Stimulated activated naive CD4-positive, alpha-beta T cell (primary cell): ENCODE results near the gene XRCC5.

ENCODE experiments used
- DNase-seq, 6 experiments: peaks; one replicate each; lab custom pipeline; 2025; lab: John Stamatoyannopoulos, UW

Gene XRCC5

GRCh38 chr2:216159144-216159543, 50.0 kb downstream of the XRCC5 start:
- no peak for DNase-seq

- no peak for DNase-seq
These were observed 50.5 kb downstream of the XRCC5 start for GRCh38 chr2:216159646-216160045.

GRCh38 chr2:216160786-216161185, 51.6 kb downstream of the XRCC5 start:
- DNase-seq, result no peak

GRCh38 chr2:216161967-216162366, 52.8 kb downstream of the XRCC5 start:
- no peak for DNase-seq

GRCh38 chr2:216163518-216163917, 54.4 kb downstream of the XRCC5 start:
- DNase-seq, result no peak

- no peak for DNase-seq
These were observed 54.9 kb downstream of the XRCC5 start for GRCh38 chr2:216164087-216164486.

GRCh38 chr2:216164576-216164975, 55.4 kb downstream of the XRCC5 start:
- DNase-seq, result no peak

GRCh38 chr2:216165711-216166110, 56.6 kb downstream of the XRCC5 start:
- DNase-seq, result no peak

- DNase-seq, result no peak
These were observed 59.9 kb downstream of the XRCC5 start for GRCh38 chr2:216169087-216169486.

GRCh38 chr2:216170076-216170763, 61.1 kb downstream of the XRCC5 start:
- DNase-seq, result no peak

- no peak for DNase-seq
These were observed 61.9 kb downstream of the XRCC5 start for GRCh38 chr2:216171011-216171410.

GRCh38 chr2:216172493-216172892, 63.3 kb downstream of the XRCC5 start:
- DNase-seq, result no peak

- DNase-seq, result no peak
These were observed 69.9 kb downstream of the XRCC5 start for GRCh38 chr2:216179015-216179414.

GRCh38 chr2:216181351-216181750, 72.2 kb downstream of the XRCC5 start:
- no peak for DNase-seq

GRCh38 chr2:216181953-216182461, 72.9 kb downstream of the XRCC5 start:
- DNase-seq, result no peak

- DNase-seq, result no peak
These were observed 74.3 kb downstream of the XRCC5 start for GRCh38 chr2:216183462-216183861.

GRCh38 chr2:216188559-216188850, 79.4 kb downstream of the XRCC5 start:
- DNase-seq, result no peak

- DNase-seq, result no peak
These were observed 79.8 kb downstream of the XRCC5 start for GRCh38 chr2:216188956-216189355.

- no peak for DNase-seq
These were observed 80.3 kb downstream of the XRCC5 start for GRCh38 chr2:216189410-216189809.

GRCh38 chr2:216192181-216192580, 83.0 kb downstream of the XRCC5 start:
- no peak for DNase-seq

GRCh38 chr2:216192931-216193330, 83.8 kb downstream of the XRCC5 start:
- DNase-seq, result no peak

- no peak for DNase-seq
These were observed 84.9 kb downstream of the XRCC5 start for GRCh38 chr2:216194013-216194412.

GRCh38 chr2:216194561-216194960, 85.4 kb downstream of the XRCC5 start:
- DNase-seq, result no peak

GRCh38 chr2:216195565-216196029, 86.4 kb downstream of the XRCC5 start:
- no peak for DNase-seq
